IPS DF 4.7 (cell line): ENCODE data around the gene ZBTB39.
"Not testable (repeated sequence)": the region's sequence is repeated elsewhere in the genome, so short reads cannot be mapped to it uniquely, and the experiment has no call there.

Source experiments
- DNase-seq: peaks from one replicate; pipeline ENCODE4 v3.0.0-alpha.2; 2013; ENCODE audit warnings: low spot score; ENCODE audit errors: extremely low read depth

ZBTB39 gene

DNA sequence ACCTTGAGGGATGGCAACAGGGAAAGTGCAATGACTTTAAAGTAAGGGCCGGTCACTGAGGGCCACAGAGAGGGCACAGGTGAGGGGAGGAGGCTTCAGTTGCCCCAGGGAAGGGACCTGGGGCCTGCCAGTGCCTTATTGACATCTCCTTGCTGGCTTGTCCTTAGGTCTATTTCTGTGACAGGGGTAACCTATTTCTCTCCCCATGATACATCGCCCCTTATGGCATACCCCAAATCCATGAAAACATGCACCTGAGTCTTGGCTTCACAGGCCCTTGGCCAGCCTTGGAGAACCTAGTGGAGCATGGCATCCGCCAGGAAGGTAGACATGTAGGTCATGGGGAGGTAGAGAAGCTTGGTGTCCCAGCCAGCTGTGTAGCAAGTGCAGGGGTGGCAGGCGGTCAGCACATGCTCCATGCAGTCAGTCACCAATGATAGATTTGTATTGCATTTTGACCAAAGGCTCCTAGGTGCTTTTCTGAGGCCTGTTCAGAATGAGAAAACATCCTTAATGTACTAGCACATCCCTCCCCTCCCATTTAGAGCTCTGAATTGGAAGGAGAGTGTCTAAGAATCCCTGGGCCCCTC lies 25.3 kb downstream of the ZBTB39 start:
- no peak for DNase-seq

DNA sequence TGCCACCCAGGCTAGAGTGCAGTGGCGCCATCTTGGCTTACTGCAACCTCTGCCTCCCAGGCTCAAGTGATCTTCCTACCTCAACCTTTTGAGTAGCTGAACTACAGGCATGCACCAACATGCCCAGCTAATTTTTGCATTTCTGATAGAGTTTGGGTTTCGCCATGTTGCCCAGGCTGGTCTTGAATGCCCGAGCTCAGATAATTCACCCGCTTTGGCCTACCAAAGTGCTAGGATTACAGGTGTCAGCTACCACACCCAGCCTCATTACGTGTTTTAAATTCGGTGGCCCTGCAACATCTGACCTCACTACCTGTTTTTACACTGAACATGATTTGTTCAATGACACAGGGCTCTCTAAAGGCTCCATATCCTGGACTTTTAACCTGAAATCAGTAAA lies 26.1 kb downstream of the ZBTB39 start:
- DNase-seq: no peak

DNA sequence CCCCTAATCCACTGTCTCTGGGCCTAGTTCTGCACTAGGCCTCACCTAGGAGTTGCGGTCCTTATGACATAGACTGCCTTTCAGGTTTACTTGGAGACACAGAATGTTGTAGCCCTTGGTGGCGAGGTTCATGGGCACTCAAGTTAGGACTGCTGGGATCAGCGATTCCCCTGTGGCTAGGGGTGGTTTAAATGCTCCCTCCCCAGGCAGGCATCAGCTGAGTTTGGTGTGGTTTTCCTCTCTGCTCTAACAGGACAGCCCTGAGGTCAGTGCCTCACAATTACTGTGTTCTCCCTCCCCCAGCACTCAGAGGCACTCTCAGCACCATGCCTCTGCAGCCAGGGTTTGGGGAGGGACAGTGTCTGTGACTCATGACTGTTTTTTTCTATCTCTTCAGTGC lies 26.7 kb downstream of the ZBTB39 start:
- DNase-seq: no peak

DNA sequence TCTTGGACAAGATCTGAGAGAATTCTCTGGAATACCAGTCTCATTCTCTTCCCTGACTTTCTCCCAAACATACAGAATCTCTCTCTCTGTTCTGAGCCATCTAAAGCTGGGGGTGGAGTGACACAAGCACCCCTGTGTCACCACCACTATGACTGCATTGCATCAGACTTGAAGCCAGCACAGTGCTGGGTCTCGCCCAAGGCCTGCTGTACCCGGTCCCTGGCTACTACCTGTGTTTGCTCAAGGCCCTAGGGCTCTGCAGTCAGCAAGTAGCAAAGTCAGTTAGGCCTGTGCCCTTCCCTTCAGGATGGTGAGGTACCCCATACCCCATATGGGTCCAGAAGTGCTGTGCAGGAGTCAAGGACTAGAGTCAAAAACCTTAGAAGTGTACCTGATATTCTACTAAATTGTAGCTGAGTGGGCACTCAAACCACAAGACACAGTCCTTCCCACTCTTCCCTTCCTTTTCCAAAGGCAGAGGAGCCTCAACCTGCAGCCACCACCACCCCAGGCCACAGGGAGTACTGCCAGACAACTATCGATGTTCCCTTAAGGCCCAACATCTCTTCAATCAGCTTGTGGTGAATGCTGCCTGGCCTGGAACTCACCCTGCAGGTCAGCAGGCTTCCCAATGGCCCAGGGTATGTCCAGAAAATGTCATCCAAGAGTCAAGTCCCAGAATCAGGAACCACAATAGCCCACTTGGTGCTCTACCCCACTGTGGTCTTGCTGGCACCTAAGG lies 27.8 kb downstream of the ZBTB39 start:
- no peak for DNase-seq

DNA sequence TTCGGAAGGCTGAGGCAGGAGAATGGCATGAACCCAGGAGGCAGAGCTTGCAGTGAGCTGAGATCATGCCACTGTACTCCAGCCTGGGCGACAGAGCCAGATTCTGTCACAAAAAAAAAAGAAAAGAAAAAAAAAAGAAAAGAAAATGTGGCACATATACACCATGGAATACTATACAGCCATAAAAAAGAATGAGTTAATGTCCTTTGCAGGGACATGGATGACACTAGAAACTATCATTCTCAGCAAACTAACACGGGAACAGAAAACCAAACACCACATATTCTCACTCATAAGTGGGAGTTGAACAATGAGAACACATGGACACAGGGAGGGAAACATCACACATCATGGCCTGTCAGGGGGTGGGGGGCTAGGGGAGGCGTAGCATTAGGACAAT lies 29.0 kb downstream of the ZBTB39 start:
- DNase-seq: not testable (repeated sequence)

DNA sequence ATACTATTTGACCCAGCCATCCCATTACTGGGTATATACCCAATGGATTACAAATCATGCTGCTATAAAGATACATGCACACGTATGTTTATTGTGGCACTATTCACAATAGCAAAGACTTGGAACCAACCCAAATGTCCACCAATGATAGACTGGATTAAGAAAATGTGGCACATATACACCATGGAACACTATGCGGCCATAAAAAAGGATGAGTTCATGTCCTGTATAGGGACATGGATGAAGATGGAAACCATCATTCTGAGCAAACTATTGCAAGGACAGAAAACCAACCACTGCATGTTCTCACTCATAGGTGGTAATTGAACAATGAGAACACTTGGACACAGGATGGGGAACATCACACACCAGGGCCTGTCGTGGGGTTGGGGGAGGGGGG lies 32.1 kb downstream of the ZBTB39 start:
- not testable (repeated sequence) for DNase-seq

DNA sequence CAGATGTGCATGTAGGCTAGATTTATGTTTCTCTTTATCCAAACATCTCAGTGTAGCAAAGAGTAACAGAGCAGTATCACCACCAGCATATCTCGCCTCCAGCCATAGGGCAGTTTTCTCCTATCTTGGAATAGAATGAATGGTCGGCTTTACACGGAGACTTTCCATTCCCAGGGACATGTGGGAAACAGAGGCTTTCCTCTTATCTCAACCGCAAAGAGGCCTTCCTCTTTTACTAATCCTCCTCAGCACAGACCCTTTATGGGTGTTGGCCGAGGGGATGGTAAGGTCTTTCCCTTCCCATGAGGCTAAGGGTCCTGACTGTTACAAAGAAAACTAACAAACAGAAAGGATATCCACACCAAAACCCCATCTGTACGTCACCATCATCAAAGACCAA lies 37.4 kb downstream of the ZBTB39 start:
- not testable (repeated sequence) for DNase-seq

DNA sequence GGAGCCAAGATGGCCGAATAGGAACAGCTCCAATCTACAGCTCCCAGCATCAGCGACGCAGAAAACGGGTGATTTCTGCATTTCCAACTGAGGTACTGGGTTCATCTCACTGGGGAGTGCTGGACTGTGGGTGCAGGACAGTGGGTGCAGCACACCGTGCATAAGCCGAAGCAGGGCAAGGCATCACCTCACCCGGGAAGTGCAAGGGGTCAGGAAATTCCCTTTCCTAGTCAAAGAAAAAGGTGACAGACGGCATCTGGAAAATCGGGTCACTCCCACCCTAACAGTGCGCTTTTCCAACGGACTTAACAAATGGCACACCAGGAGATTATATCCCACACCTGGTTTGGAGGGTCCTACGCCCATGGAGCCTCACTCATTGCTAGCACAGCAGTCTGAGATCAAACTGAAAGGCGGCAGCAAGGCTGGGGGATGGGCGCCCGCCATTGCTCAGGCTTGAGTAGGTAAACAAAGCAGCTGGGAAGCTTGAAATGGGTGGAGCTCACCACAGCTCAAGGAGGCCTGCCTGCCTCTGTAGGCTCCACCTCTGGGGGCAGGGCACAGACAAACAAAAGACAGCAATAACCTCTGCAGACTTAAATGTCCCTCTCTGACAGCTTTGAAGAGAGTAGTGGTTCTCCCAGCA lies 40.2 kb downstream of the ZBTB39 start:
- not testable (repeated sequence) for DNase-seq

DNA sequence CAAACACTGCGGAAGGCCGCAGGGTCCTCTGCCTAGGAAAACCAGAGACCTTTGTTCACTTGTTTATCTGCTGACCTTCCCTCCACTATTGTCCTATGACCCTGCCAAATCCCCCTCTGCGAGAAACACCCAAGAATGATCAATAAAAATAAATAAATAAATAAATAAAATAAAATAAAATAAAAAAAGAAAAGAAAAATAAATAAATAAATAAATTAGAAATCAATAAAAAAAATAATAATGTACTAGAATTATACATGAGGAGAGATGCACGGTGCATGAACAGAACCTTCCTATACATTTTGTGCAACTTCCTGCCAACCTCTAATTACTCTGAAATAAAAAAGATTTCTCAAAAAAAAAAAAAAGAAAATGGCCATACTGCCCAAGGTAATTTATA lies 41.2 kb downstream of the ZBTB39 start:
- DNase-seq: not testable (repeated sequence)

DNA sequence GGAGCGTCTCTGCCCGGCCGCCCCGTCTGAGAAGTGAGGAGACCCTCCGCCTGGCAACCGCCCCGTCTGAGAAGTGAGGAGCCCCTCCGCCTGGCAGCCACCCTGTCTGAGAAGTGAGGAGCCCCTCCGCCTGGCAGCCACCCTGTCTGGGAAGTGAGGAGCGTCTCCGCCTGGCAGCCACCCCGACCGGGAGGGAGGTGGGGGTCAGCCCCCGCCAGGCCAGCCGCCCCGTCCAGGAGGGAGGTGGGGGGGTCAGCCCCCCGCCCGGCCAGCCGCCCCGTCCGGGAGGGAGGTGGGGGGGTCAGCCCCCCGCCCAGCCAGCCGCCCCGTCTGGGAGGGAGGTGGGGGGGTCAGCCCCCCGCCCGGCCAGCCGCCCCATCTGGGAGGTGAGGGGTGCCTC lies 42.8 kb downstream of the ZBTB39 start:
- DNase-seq: not testable (repeated sequence)

DNA sequence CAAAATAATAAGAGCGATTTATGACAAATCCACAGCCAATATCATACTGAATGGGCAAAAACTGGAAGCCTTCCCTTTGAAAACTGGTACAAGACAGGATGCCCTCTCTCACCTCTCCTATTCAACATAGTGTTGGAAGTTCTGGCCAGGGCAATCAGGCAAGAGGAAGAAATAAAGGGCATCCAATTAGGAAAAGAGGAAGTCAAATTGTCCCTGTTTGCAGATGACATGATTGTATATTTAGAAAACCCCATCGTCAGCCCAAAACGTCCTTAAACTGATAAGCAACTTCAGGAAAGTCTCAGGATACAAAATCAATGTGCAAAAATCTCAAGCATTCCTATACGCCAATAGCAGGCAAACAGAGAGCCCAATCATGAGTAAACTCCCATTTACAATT lies 44.1 kb downstream of the ZBTB39 start:
- DNase-seq: not testable (repeated sequence)

DNA sequence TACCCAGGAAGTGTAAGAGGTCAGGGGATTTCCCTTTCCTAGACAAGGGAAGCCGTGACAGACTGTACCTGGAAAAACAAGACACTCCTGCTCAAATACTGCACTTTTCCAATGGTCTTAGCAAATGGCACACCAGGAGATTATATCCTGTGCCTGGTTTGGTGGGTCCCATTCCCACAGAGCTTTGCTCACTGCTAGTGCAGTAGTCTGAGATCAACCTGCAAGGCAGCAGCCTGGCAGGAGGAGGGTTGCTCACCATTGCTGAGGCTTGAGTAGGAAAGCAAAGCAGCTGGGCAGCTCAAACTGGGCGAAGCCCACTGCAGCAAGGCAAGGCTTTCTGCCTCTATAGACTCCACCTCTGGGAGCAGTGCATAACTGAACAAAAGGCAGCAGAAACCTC lies 47.9 kb downstream of the ZBTB39 start:
- no peak for DNase-seq

DNA sequence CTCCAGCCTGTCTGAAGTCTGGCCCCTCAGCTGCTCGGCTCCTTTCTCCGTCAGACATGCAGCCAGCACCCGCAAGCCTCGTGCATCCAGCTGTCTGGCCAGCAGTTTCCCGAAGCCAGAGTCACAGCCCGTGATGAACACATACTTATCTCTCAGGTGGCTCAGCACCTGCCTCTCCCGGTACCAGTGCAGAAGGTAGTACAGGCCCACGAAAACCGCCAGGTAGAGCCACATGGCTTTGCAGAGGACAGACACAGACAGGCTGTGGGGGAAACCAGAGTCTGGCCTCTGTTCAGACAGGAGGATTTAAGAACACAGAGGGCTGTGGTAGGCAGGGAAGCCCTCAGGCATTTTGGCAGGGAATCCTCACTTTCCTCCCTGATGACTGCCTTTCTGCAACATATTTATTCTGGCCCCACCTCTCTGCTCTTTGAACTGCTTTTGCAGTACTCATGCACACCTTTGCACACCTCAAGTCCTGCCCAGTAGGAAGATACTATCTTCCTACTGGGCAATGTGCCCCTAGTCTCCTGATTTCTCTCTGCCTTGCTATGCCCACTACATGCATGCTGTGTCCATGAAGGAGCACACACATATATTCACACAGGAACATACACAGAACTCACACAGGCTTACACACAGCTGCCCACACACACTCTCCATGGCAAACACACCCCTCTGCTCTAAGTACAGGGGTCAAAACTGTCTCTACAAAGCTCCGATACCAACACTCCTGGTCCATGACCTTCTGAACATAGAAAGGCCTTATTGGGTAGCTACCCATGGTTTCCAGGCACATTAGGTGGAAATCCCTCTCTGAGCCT lies 48.9 kb downstream of the ZBTB39 start, which contains the start of gene RDH16:
Gene RDH16 (minus strand): TSS at position 380 of the 824 bp plus-strand sequence. CDS start 146 bp downstream, at position 234.
- DNase-seq: no peak

DNA sequence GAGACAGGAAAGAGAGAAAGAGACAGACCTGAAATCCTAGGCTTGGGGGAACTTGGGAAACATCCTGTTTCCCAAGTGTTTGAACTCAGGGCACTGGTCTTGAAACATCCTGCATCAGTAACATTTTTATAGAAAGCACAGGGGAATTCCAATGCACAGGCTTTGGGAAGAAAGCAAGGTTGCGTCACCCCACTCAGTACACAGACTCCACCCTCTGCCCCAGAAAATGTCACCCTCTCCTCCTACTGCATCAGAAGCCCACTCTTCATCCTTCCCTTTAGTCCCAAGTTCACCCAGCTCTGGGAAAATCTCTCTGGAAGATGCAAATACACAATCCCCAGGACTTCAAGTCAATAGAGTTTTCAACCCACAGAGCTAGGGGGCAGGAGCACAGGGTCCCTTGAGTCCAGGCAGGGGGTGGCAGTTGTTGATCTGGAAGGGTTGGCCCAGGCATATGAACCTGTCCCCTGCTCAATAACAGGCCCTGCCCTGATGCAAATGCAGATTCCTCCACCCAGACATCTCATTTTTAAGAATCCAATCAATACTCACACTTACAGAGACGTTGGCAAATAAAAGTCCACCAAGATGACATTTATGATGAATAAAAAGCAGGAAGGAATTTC lies 50.6 kb downstream of the ZBTB39 start:
- no peak for DNase-seq

DNA sequence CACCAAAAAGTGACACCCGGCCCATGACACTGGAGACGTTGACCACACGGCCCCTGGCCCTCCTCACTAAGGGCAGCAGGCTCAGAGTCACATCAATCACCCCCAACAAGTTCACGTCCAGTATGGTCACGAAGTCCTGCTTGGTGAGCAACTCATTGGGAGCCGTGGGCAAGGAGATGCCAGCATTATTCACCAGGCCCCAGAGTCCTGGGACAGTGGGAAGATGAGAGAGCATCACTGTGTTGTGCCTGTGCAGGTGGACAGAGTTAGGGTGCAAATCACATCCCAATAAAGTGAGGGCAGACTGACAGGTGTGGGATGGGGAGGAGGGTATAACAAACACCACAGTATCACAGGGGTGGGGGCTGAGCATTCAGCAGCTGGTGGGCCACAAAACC lies 51.4 kb downstream of the ZBTB39 start:
- DNase-seq: no peak

DNA sequence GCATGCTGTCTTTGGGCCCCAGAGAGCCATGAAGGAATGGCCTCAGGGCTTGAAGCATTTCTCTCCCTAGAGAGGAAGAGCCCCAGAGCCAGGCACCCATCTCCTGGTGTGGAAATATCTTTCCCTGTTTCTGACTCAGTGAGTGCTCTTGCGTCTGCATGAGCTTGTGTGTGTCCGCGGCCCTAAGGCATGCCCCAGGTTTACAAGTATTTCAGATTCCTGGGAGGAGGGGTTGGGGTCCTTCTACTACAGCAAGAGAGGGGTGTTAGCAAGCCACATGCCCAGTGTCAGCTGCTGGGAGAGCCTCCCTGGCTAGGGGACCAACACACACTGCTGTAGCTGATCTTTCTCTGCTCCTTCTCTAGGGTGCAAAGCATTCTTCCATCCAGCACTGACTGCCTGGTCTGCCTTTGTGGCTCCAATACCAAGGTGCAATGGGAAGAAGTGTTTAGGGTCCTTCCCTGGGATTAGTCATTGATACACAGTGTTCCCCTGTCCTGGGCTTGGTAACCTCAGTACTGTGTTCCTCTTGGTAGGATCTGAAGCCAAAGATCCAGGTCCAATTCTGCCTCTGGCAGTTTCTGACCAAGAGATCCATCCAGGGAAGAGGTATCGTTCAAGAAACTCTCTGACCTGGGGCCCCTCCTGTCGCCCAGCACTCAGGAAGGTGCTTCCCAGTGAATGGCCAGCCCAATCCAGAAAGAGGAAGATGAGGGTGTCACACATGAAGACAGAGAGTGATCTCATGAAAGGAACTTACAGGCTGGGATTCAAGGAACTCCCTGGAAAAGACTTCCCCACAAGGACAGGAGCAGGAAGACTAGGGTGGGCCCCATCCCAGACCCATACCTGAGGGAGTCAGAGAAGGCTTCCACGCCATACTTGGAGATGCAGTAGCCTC lies 52.0 kb downstream of the ZBTB39 start:
- no peak for DNase-seq

DNA sequence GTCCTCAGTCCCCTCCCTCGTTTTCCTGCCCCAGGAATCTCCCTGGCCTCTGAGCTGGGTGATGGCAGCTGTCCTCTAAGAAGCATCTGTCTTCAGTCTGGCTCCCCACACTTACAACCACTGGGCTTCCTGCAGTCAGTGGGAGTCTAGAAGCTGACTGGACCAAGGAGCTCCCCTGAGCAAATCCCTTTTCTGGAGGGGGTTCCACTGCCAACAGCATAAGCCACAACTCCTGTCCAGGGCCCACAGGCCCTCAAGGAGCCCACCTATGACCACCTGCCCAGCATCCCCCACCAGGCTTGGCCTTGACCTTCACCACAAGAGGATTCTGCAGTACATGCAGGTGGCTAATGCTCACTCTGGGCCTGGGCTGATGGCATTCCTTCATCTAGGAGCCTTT lies 53.0 kb downstream of the ZBTB39 start:
- no peak for DNase-seq

DNA sequence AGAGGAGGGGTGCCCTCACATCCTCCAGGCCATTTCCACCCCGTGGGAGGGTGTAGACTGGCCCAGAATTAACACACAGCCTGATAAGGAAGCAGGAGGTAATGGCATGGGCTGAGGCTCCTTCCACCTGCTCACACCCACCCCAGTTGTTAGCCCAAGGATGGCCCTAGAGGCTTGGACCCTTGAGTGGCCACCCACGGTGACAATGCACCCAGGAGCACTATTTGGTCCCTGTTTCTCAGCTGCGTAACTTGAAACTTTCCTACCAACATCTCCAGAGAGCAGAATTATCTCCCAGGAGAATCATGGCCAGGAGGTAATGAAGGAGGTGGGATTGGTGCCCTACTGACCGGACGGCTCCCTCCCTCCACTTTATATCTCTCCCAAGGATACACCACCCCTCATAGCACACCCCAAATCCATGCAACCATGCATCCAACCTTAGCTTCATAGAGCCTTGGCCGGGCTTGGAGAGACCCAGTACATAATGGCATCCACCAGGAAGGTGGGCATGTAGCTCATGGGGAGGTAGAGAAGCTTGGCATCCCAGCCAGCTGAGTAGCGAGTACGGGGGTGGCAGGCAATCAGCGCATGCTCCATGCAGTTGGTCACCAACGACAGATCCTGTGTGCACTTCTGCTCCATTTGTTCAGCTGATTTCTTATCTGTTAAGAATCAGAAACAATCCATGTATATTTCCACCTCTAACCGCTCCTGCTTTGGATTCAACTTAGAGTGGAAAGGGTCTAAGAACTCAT lies 54.6 kb downstream of the ZBTB39 start:
- no peak for DNase-seq

DNA sequence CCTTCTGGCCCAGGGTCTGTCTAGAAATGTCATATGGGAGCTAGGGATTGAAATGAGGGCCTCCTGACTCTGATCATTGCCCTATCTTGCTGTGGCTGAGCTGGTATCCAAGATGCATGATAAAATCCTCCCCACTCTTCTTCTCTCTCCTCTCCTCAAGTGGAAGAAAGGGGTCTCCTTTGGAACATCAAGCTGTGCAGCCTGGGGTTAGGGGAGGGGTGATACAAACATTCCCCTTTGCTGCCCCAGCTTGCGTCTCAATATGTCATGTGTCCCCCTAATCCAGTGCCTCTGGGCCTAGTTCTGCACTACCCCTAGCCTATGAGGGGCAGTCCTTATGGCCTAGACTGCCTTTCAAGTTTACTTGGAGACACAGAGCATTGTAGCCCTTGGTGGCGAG lies 57.5 kb downstream of the ZBTB39 start:
- DNase-seq: no peak
